Measurements from ENCODE around the gene VSIG1.

The VSIG1 gene

DNA sequence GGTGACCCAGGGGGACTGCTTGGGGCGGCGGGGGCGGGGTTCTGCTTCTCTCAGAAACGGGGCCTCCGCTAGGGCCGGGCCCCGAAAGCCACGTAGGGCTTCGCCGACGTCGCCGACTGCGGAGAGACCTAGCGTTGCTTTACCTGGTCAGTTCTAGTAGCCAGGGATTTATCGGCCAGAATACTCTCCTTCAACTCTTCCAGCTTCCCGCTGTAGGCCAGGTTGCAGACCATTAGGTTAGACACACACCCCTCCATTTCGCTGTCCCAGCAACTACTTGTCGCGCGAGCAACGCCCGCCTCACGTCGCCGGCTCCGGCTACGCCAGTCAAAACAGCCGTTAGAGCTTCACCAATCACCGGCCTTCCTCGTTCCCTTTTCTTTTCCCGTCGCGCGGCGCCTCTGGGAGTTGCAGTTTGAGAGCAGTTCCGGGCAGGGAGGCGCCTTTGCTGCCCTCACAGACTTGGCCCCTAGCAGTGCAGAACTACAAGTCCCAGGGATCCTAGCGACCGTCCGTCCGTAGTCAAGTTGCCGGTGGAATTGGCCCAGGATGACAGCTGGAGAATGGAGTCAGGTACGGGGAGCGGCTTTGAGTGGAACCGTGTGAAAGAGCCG, 46.5 kb downstream of the VSIG1 start, which contains the start of the genes ATG4A and PSMD10:
TSS of gene ATG4A (plus strand) at position 515 of the 614 bp plus-strand sequence. CDS start at position 564, 49 bp downstream.
TSS of gene PSMD10 (minus strand) at position 279 of the 614 bp plus-strand sequence. CDS start at position 257, 22 bp downstream.
- peak; percentile 92 for DNase-seq
- Histone ChIP-seq H3K79me2 (ENCODE audit: low read length) (peaks cover 43% of the 10 kb centered on the region), H3K9me2 (replicated peaks; ENCODE audit: insufficient read depth, low read length) (no peaks in the 10 kb centered on the region), H3K36me3 (replicated peaks; ENCODE audit: insufficient read depth, low read length) (no peaks in the 10 kb centered on the region), H3K9me3 (replicated peaks; ENCODE audit: insufficient read depth, low read length) (no peaks in the 10 kb centered on the region), H4K20me1 (ENCODE audit: insufficient read depth, low read length) (no peaks in the 10 kb centered on the region), H3F3A (ENCODE audit: insufficient read depth, low read length) (peaks cover 4% of the 10 kb centered on the region), H3K4me2 (ENCODE audit: low read depth, low read length) (peak within 1 kb of the TSS; percentile 66), H3K9ac (ENCODE audit: low read length) (peak within 1 kb of the TSS; percentile 74), H3K27me3 (replicated peaks; ENCODE audit: insufficient read depth, low read length) (no peaks in the 10 kb centered on the region), H3K4me1 (ENCODE audit: low read length) (no peaks in the 10 kb centered on the region), H3K27ac (ENCODE audit: low read length) (peak within 1 kb of the TSS; percentile 83), H3K4me3 (ENCODE audit: low read length) (peak within 1 kb of the TSS; percentile 73), H2AFZ (ENCODE audit: low read length) (peak within 1 kb of the TSS; percentile 64)
- TF ChIP-seq EZH2 (optimal IDR thresholded peaks at IDR 0.05; ENCODE audit: low read depth, low read length) (no peak), EZH2phosphoT487 (IDR thresholded peaks at IDR 0.05; ENCODE audit: low read length) (no peak)
- TF ChIP-seq, protein P1, sequence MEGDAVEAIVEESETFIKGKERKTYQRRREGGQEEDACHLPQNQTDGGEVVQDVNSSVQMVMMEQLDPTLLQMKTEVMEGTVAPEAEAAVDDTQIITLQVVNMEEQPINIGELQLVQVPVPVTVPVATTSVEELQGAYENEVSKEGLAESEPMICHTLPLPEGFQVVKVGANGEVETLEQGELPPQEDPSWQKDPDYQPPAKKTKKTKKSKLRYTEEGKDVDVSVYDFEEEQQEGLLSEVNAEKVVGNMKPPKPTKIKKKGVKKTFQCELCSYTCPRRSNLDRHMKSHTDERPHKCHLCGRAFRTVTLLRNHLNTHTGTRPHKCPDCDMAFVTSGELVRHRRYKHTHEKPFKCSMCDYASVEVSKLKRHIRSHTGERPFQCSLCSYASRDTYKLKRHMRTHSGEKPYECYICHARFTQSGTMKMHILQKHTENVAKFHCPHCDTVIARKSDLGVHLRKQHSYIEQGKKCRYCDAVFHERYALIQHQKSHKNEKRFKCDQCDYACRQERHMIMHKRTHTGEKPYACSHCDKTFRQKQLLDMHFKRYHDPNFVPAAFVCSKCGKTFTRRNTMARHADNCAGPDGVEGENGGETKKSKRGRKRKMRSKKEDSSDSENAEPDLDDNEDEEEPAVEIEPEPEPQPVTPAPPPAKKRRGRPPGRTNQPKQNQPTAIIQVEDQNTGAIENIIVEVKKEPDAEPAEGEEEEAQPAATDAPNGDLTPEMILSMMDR (IDR thresholded peaks at IDR 0.05; ENCODE audit: low read length): no peak

DNA sequence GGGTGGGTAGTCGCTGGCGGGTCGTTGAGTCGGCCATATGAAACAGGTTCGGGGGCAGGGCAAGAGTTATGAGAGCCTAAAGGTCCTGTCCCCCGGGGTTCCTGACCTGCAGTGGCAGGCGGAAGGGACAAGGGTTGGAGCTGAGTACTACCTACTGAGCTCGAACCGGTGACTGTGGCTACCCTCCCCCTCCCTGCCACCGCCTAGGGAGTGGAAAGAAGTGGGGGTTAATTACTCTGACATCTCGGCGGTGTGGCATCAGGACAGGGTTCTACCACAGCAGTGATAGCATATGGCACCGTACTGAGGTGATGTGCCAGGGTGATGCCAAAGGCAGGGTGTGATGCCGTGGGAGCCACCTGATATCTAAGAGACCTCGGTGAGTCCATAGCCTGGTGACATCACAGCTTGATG, 47.0 kb downstream of the VSIG1 start:
- peak overlapping the region; percentile 15; the same call in 1 of the 2 replicates for H3K27ac ChIP-seq (ENCODE audit: low read length)
- H3K4me3 ChIP-seq (ENCODE audit: low read length): peak overlapping the region; percentile 73
- H4K20me1 ChIP-seq (ENCODE audit: insufficient read depth, low read length): no peaks in the 10 kb centered on the region
- H3K79me2 ChIP-seq (ENCODE audit: low read length): peaks cover 46% of the 10 kb centered on the region
- peak; percentile 23 for DNase-seq
- H3K4me2 ChIP-seq (ENCODE audit: low read depth, low read length): peak overlapping the region; percentile 31
- H3K9me2 ChIP-seq (replicated peaks; ENCODE audit: insufficient read depth, low read length): no peaks in the 10 kb centered on the region
- TF ChIP-seq, protein P1 (IDR thresholded peaks at IDR 0.05; ENCODE audit: low read length): no peak
- TF ChIP-seq EZH2 (optimal IDR thresholded peaks at IDR 0.05; ENCODE audit: low read depth, low read length) (no peak), EZH2phosphoT487 (IDR thresholded peaks at IDR 0.05; ENCODE audit: low read length) (no peak)
- H3K27me3 ChIP-seq (replicated peaks; ENCODE audit: insufficient read depth, low read length): no peaks in the 10 kb centered on the region
- H3K36me3 ChIP-seq (replicated peaks; ENCODE audit: insufficient read depth, low read length): no peaks in the 10 kb centered on the region
- H2AFZ ChIP-seq (ENCODE audit: low read length): peak overlapping the region; percentile 64
- peaks cover 4% of the 10 kb centered on the region for H3F3A ChIP-seq (ENCODE audit: insufficient read depth, low read length)
- no peaks in the 10 kb centered on the region for H3K4me1 ChIP-seq (ENCODE audit: low read length)
- no peaks in the 10 kb centered on the region for H3K9me3 ChIP-seq (replicated peaks; ENCODE audit: insufficient read depth, low read length)
- peak overlapping the region; percentile 43; the same call in 1 of the 2 replicates for H3K9ac ChIP-seq (ENCODE audit: low read length)

DNA sequence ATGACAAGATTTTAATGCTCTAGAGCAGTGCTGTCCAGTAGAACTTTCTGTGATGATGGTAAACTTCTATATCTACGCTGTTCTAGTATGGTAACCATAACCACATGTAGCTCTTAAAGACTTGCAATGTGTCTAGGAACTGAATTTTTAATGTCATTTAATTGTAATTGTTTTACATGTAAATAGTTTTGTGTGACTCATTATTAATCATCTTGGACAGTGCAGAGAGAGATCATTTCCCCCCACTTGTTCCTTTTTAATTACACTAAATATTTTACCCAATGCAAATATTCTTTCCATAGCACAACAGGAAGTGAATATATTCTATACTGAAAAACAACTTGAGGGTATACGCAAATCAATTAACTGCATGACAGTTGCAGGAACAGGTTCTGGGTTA, 52.5 kb downstream of the VSIG1 start:
- no peaks in the 10 kb centered on the region for H3F3A ChIP-seq (ENCODE audit: insufficient read depth, low read length)
- DNase-seq: no peak
- no peaks in the 10 kb centered on the region for H3K9me3 ChIP-seq (replicated peaks; ENCODE audit: insufficient read depth, low read length)
- no peak overlapping the region for H3K27ac ChIP-seq (ENCODE audit: low read length)
- no peaks in the 10 kb centered on the region for H3K9me2 ChIP-seq (replicated peaks; ENCODE audit: insufficient read depth, low read length)
- H3K27me3 ChIP-seq (replicated peaks; ENCODE audit: insufficient read depth, low read length): no peaks in the 10 kb centered on the region
- no peak overlapping the region for H3K4me2 ChIP-seq (ENCODE audit: low read depth, low read length)
- no peaks in the 10 kb centered on the region for H3K36me3 ChIP-seq (replicated peaks; ENCODE audit: insufficient read depth, low read length)
- H2AFZ ChIP-seq (ENCODE audit: low read length): no peak overlapping the region
- no peak overlapping the region for H3K9ac ChIP-seq (ENCODE audit: low read length)
- peaks cover 28% of the 10 kb centered on the region for H3K79me2 ChIP-seq (ENCODE audit: low read length)
- H4K20me1 ChIP-seq (ENCODE audit: insufficient read depth, low read length): no peaks in the 10 kb centered on the region
- H3K4me3 ChIP-seq (ENCODE audit: low read length): no peak overlapping the region
- TF ChIP-seq EZH2phosphoT487 (IDR thresholded peaks at IDR 0.05; ENCODE audit: low read length): no peak
- TF ChIP-seq, protein P1 (IDR thresholded peaks at IDR 0.05; ENCODE audit: low read length): no peak
- TF ChIP-seq EZH2 (optimal IDR thresholded peaks at IDR 0.05; ENCODE audit: low read depth, low read length): no peak
- H3K4me1 ChIP-seq (ENCODE audit: low read length): no peaks in the 10 kb centered on the region
